ENCODE data around the gene JAML. TPM values are rescaled to one million over a fixed set of nuclear protein-coding genes. Genes with fewer than 3 reads are reported as not detected.

JAML gene
- polyA plus RNA-seq, 1 donor (not counting 4 experiments of a cell fraction or from before 2014, with no cell fraction given): 0.01 TPM

DNA sequence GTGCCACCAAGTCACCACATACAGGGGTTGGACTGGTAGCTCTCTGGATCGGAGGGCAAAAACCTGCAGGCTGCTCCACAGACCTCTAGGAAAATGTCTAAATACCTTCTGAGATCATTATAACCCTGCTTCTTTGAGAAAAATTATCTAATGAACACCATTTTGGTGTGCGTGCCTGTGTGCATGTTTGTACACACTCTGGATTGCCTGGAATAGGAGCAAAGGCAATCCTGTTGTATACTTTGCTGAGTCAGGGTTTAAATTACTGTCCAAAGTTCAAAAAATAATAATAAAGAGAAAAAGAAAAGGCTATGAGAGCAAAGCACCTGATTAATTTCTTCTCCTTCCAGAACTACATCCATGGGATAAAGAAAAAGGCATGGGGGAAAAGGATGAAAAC is 11.0 kb downstream of the JAML start:
- H3K4me3 ChIP-seq (ENCODE audit: control insufficient read depth in 2 of 3, extremely low read depth in 1 of 3, insufficient read depth in 2 of 3, low read depth in 1 of 3, low read length in 3 of 3): no peak overlapping the region
- no peaks in the 10 kb centered on the region for H3K79me2 ChIP-seq (ENCODE audit: control insufficient read depth, insufficient read depth, low read length)
- H3K36me3 ChIP-seq (ENCODE audit: control insufficient read depth in 2 of 2, extremely low read depth in 1 of 2, insufficient read depth in 2 of 2, low read length in 2 of 2): no peaks in the 10 kb centered on the region
- peaks cover 7% of the 10 kb centered on the region for H3K27me3 ChIP-seq (ENCODE audit: control insufficient read depth, extremely low read depth, insufficient read depth, low read length)
- H3K9ac ChIP-seq (ENCODE audit: control insufficient read depth, extremely low read depth, insufficient read depth, low read length): no peak overlapping the region
- dilution Hi-C loops (cut with MboI; ENCODE audit: extremely low pct_ligation_motif_present, low sequenced_read_pairs): no loop called here
- H3K27ac ChIP-seq (ENCODE audit: control insufficient read depth, insufficient read depth, low read length): no peak overlapping the region
- no peaks in the 10 kb centered on the region for H3K9me1 ChIP-seq (ENCODE audit: control insufficient read depth, extremely low read depth, insufficient read depth, low read length)
- H3K4me2 ChIP-seq (ENCODE audit: control insufficient read depth, extremely low read depth, insufficient read depth, low read depth, low read length): no peak overlapping the region
- no peak for DNase-seq (ENCODE audit: low read depth, low spot score)
- no peak for FAIRE-seq
- H3K4me1 ChIP-seq (ENCODE audit: control insufficient read depth, extremely low read depth, insufficient read depth, low read length): no peaks in the 10 kb centered on the region
- no peak for TF ChIP-seq EZH2 (IDR thresholded peaks at IDR 0.05; ENCODE audit: low read length)
- TF ChIP-seq, protein P1, sequence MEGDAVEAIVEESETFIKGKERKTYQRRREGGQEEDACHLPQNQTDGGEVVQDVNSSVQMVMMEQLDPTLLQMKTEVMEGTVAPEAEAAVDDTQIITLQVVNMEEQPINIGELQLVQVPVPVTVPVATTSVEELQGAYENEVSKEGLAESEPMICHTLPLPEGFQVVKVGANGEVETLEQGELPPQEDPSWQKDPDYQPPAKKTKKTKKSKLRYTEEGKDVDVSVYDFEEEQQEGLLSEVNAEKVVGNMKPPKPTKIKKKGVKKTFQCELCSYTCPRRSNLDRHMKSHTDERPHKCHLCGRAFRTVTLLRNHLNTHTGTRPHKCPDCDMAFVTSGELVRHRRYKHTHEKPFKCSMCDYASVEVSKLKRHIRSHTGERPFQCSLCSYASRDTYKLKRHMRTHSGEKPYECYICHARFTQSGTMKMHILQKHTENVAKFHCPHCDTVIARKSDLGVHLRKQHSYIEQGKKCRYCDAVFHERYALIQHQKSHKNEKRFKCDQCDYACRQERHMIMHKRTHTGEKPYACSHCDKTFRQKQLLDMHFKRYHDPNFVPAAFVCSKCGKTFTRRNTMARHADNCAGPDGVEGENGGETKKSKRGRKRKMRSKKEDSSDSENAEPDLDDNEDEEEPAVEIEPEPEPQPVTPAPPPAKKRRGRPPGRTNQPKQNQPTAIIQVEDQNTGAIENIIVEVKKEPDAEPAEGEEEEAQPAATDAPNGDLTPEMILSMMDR (optimal IDR thresholded peaks at IDR 0.05 in 1 of 3, IDR thresholded peaks at IDR 0.05 in 1 of 3, conservative IDR thresholded peaks at IDR 0.05 in 1 of 3; ENCODE audit: extremely low read depth in 1 of 3, insufficient read depth in 2 of 3, low read length in 3 of 3): no peak
- H3K9me3 ChIP-seq (ENCODE audit: control insufficient read depth, low read depth, low read length): no peaks in the 10 kb centered on the region
- no peak overlapping the region for H2AFZ ChIP-seq (ENCODE audit: control insufficient read depth, low read length)
- H4K20me1 ChIP-seq (ENCODE audit: control insufficient read depth, extremely low read depth, insufficient read depth, low read length): no peaks in the 10 kb centered on the region

DNA sequence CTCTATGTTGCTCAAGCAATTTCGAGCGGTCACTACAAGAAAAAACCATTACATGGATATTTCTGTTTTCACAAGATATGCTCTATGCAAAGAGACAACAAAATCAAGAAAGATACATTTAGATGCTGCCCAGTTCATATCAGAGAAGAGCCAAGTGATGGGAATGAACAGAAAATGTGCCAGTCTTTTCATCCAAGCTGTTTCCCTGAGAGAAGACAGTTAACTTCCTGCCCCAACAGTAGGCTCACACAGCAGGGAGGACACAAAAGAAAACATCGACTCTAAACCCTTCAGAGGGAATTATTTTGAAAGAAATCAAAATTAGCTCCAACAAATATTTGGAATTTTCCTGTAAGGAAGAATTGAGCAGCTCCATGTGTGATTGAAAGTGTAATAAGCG is 11.6 kb downstream of the JAML start:
- no peak overlapping the region for H3K27ac ChIP-seq (ENCODE audit: control insufficient read depth, insufficient read depth, low read length)
- no peaks in the 10 kb centered on the region for H3K36me3 ChIP-seq (ENCODE audit: control insufficient read depth in 2 of 2, extremely low read depth in 1 of 2, insufficient read depth in 2 of 2, low read length in 2 of 2)
- no peaks in the 10 kb centered on the region for H3K9me3 ChIP-seq (ENCODE audit: control insufficient read depth, low read depth, low read length)
- no peaks in the 10 kb centered on the region for H3K79me2 ChIP-seq (ENCODE audit: control insufficient read depth, insufficient read depth, low read length)
- H3K4me3 ChIP-seq (ENCODE audit: control insufficient read depth in 2 of 3, extremely low read depth in 1 of 3, insufficient read depth in 2 of 3, low read depth in 1 of 3, low read length in 3 of 3): no peak overlapping the region
- peaks cover 4% of the 10 kb centered on the region for H3K4me1 ChIP-seq (ENCODE audit: control insufficient read depth, extremely low read depth, insufficient read depth, low read length)
- H3K27me3 ChIP-seq (ENCODE audit: control insufficient read depth, extremely low read depth, insufficient read depth, low read length): peaks cover 7% of the 10 kb centered on the region
- no peaks in the 10 kb centered on the region for H3K9me1 ChIP-seq (ENCODE audit: control insufficient read depth, extremely low read depth, insufficient read depth, low read length)
- H3K9ac ChIP-seq (ENCODE audit: control insufficient read depth, extremely low read depth, insufficient read depth, low read length): no peak overlapping the region
- FAIRE-seq: no peak
- H2AFZ ChIP-seq (ENCODE audit: control insufficient read depth, low read length): no peak overlapping the region
- H3K4me2 ChIP-seq (ENCODE audit: control insufficient read depth, extremely low read depth, insufficient read depth, low read depth, low read length): no peak overlapping the region
- TF ChIP-seq EZH2 (IDR thresholded peaks at IDR 0.05; ENCODE audit: low read length): no peak
- TF ChIP-seq, protein P1 (optimal IDR thresholded peaks at IDR 0.05 in 1 of 3, IDR thresholded peaks at IDR 0.05 in 1 of 3, conservative IDR thresholded peaks at IDR 0.05 in 1 of 3; ENCODE audit: extremely low read depth in 1 of 3, insufficient read depth in 2 of 3, low read length in 3 of 3): no peak
- dilution Hi-C loops (cut with MboI; ENCODE audit: extremely low pct_ligation_motif_present, low sequenced_read_pairs): no loop called here
- H4K20me1 ChIP-seq (ENCODE audit: control insufficient read depth, extremely low read depth, insufficient read depth, low read length): no peaks in the 10 kb centered on the region
- no peak for DNase-seq (ENCODE audit: low read depth, low spot score)
